GM12801 (cell line): ENCODE data around the gene LTBP1.

Experiments used
- TF ChIP-seq, protein P1 (sequence below): IDR thresholded peaks from one replicate; pipeline ENCODE4 v1.5.1; 2011; ENCODE audit warnings: control low read depth; ENCODE audit not compliant: insufficient read length; ENCODE audit errors: extremely low read depth

Gene LTBP1

DNA sequence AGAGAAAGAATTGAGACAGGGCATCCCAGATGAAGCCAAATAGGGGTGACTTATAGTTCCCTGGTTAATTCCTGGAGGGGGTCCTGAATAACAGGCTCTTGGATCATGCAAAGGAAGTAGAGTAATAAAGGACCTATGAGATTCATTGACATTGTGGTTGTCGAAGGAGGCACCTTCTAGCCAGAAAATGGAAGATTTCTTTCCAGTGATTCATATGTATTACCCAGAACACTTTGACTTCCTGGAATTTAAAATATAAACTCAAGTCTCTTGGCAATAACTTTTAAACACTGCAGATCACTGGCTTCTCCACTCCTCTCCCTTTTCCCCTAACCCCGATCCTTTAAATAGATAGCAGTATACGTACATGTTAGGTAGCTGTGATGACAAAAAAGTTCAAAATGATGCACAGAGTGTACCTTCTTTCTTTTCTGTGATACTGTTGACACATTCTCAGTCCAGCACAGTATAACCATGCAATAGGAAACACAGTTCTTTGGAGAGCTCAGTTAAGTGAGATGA, 211.8 kb downstream of the LTBP1 start:
- TF ChIP-seq, protein P1, sequence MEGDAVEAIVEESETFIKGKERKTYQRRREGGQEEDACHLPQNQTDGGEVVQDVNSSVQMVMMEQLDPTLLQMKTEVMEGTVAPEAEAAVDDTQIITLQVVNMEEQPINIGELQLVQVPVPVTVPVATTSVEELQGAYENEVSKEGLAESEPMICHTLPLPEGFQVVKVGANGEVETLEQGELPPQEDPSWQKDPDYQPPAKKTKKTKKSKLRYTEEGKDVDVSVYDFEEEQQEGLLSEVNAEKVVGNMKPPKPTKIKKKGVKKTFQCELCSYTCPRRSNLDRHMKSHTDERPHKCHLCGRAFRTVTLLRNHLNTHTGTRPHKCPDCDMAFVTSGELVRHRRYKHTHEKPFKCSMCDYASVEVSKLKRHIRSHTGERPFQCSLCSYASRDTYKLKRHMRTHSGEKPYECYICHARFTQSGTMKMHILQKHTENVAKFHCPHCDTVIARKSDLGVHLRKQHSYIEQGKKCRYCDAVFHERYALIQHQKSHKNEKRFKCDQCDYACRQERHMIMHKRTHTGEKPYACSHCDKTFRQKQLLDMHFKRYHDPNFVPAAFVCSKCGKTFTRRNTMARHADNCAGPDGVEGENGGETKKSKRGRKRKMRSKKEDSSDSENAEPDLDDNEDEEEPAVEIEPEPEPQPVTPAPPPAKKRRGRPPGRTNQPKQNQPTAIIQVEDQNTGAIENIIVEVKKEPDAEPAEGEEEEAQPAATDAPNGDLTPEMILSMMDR = no peak

GRCh38 chr2:33160191-33160590, 213.4 kb downstream of the LTBP1 start:
- TF ChIP-seq, protein P1 = no peak

GRCh38 chr2:33166287-33166881, 219.6 kb downstream of the LTBP1 start:
- TF ChIP-seq, protein P1 = no peak

DNA sequence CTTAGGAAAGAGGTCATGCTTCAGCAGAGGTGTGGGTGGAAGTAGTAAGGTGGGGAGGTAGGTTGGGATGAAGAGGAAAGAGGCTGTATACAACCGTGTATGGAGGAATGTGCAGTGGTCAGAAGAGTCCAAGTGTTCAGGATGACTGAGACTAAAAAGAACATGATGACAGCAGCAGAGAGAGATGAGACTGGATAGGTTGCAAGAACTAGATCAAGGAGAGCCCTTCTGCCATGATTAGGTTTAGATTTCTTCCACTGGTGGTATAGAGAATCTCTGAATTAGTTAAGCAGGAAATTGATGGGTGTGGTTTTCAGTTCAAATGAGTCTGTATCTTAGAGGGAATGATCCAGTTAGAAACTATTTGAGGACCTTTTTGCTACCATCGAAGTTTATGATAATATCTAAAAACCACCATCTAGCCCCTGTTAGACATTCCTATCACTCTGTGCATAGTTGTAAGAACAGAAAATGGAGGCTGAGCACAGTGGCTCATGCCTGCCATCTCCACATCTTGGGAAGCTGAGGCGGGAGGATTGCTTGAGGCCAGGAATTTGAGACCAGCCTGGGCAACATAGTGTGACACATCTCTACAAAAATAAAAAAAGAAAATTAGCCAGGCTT, 221.0 kb downstream of the LTBP1 start:
- TF ChIP-seq, protein P1 = no peak

- TF ChIP-seq, protein P1 = no peak
These were observed 221.7 kb downstream of the LTBP1 start for GRCh38 chr2:33168425-33168824.

DNA sequence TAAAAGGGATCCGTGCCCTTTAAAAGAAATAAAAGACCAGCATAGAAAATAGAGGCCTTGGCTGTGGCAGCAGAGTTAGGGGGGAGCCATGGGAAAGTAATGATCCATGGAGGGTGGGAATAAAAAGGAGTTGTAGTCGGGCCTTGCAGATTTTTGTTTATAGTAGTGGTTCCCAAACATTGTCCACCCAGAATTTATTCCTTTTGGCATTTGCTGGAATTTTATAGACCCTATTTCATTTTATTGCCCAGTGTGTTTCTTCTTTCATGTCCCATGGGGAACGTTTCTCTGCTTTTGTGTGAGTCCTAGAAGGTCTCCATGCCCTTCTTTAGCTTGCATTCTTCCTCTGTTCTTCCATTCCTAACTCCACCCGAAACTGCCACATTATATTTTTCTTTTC, 222.2 kb downstream of the LTBP1 start:
- TF ChIP-seq, protein P1 = no peak

DNA sequence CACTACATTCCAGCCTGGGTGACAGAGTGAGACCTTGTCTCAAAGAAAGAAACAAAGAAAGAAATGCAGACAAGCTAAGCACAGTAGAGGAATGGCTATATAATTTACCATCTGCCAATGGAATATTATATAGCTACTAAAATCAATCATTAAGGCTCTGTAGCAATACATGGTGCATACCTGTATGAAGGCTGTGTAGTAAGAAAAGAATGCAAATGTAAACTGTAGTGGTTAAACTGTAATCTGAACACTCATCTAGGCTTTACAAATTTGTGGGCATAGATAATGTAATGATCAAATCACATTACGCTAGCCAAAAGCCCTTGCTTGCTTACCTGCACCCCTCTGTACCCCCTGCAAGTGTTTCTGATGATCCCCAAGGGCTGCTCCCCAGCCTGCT, 230.9 kb downstream of the LTBP1 start:
- TF ChIP-seq, protein P1 = no peak
